HG03108 (cell line): ENCODE results near the gene USP17L21.
"Not testable (repeated sequence)": the region's sequence is repeated elsewhere in the genome, so short reads cannot be mapped to it uniquely, and the experiment has no call there.

Experiments
- ATAC-seq: cut with Tn5 transposase; IDR thresholded peaks from one replicate; pipeline ENCODE4 v1.9.1; 2021; ENCODE audit warnings: moderate library complexity; ENCODE audit not compliant: unreplicated experiment

Gene USP17L21

GRCh38 chr4:9262572-9262971 lies at the start of gene USP17L21:
TSS of gene USP17L21 (plus strand) at chr4:9262872. CDS start at chr4:9262872, 0 bp downstream.
- ATAC-seq = not testable (repeated sequence)

GRCh38 chr4:9214701-9215100 lies 48.0 kb upstream of the USP17L21 start:
- ATAC-seq = not testable (repeated sequence)

GRCh38 chr4:9215105-9215504 lies 47.6 kb upstream of the USP17L21 start, which contains the start of gene USP17L11:
TSS of gene USP17L11 (plus strand) at chr4:9215405. CDS start at chr4:9215405, 0 bp downstream.
- ATAC-seq = not testable (repeated sequence)

DNA sequence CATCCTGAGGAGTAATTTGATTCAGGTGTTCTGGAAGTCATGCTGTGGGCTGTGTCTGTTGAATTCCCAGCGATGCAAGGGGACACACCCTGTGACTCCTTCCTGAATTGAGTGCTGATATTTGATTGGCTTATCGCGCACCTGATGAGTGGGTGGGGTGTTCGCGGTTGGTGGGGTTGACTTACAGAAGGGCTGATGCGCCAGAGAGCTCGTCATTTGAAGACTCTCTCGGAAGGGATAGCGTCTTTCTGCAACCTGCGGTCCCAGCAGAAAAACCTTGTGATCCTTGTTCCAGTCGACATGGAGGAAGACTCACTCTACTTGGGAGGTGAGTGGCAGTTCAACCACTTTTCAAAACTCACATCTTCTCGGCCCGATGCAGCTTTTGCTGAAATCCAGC lies 42.8 kb upstream of the USP17L21 start, which contains the start of gene USP17L12:
Gene USP17L12, plus strand, starts transcription at position 301 of the 400 bp plus-strand sequence. Its CDS starts 0 bp downstream, at position 301.
- not testable (repeated sequence) for ATAC-seq

- not testable (repeated sequence) for ATAC-seq
Measured at GRCh38 chr4:9224596-9224995, 38.1 kb upstream of the USP17L21 start, which contains the start of gene USP17L13. TSS of gene USP17L13 (plus strand) at chr4:9224896. CDS start at chr4:9224896, 0 bp downstream.

DNA sequence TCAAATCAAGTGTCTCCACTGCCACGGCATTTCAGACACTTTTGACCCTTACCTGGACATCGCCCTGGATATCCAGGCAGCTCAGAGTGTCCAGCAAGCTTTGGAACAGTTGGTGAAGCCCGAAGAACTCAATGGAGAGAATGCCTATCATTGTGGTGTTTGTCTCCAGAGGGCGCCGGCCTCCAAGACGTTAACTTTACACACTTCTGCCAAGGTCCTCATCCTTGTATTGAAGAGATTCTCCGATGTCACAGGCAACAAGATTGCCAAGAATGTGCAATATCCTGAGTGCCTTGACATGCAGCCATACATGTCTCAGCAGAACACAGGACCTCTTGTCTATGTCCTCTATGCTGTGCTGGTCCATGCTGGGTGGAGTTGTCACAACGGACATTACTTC lies 32.4 kb upstream of the USP17L21 start:
- ATAC-seq = not testable (repeated sequence)

DNA sequence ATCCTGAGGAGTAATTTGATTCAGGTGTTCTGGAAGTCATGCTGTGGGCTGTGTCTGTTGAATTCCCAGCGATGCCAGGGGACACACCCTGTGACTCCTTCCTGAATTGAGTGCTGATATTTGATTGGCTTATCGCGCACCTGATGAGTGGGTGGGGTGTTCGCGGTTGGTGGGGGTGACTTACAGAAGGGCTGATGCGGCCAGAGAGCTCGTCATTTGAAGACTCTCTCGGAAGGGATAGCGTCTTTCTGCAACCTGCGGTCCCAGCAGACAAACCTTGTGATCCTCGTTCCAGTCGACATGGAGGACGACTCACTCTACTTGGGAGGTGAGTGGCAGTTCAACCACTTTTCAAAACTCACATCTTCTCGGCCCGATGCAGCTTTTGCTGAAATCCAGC lies 28.6 kb upstream of the USP17L21 start, which contains the start of gene USP17L15:
Gene USP17L15, plus strand, starts transcription at position 301 of the 400 bp plus-strand sequence. Its CDS starts 0 bp downstream, at position 301.
- not testable (repeated sequence) for ATAC-seq

- ATAC-seq = not testable (repeated sequence)
Measured at GRCh38 chr4:9238461-9238860, 24.2 kb upstream of the USP17L21 start.

GRCh38 chr4:9243579-9243978 lies 19.1 kb upstream of the USP17L21 start, which contains the start of gene USP17L17:
TSS of gene USP17L17 (plus strand) at chr4:9243879. CDS start at chr4:9243879, 0 bp downstream.
- not testable (repeated sequence) for ATAC-seq

GRCh38 chr4:9247953-9248680 lies 14.6 kb upstream of the USP17L21 start, which contains the start of gene USP17L18:
TSS of gene USP17L18 (plus strand) at chr4:9248630. CDS start at chr4:9248630, 0 bp downstream.
- ATAC-seq = not testable (repeated sequence)

GRCh38 chr4:9253078-9253477 lies 9.6 kb upstream of the USP17L21 start, which contains the start of gene USP17L19:
TSS of gene USP17L19 (plus strand) at chr4:9253378. CDS start at chr4:9253378, 0 bp downstream.
- ATAC-seq = not testable (repeated sequence)

- ATAC-seq = not testable (repeated sequence)
Measured at GRCh38 chr4:9257824-9258223, 4.8 kb upstream of the USP17L21 start, which contains the start of gene USP17L20. TSS of gene USP17L20 (plus strand) at chr4:9258124. CDS start at chr4:9258124, 0 bp downstream.

- not testable (repeated sequence) for ATAC-seq
Measured at GRCh38 chr4:9267319-9267718, 4.6 kb downstream of the USP17L21 start, which contains the start of gene USP17L22. TSS of gene USP17L22 (plus strand) at chr4:9267619. CDS start at chr4:9267619, 0 bp downstream.

- ATAC-seq = not testable (repeated sequence)
Measured at GRCh38 chr4:9271719-9272118, 9.0 kb downstream of the USP17L21 start.
